ENCODE measurements around the gene CTBP2. TPM values are rescaled to one million over a fixed set of nuclear protein-coding genes. Genes with fewer than 3 reads are reported as not detected.

The CTBP2 gene
- 71.9 and 78.7 TPM in 2 replicates for total RNA-seq (2022)
- percentile 89 among the genes with signal in this experiment for Bru-seq, nascent RNA
- percentile 86 among the genes with signal in this experiment for BruChase-seq, experiment 1, labeled RNA remaining after a 6-hour chase
- BruChase-seq, experiment 2, labeled RNA remaining after a 2-hour chase, result percentile 88 among the genes with signal in this experiment
- long read RNA-seq, full-length matches to known transcripts, result 14 of 43 reads
- long read RNA-seq, partial matches to known transcripts, result 4 of 43 reads
- long read RNA-seq, other reads (novel, unspliced or antisense), result 25 of 43 reads

DNA sequence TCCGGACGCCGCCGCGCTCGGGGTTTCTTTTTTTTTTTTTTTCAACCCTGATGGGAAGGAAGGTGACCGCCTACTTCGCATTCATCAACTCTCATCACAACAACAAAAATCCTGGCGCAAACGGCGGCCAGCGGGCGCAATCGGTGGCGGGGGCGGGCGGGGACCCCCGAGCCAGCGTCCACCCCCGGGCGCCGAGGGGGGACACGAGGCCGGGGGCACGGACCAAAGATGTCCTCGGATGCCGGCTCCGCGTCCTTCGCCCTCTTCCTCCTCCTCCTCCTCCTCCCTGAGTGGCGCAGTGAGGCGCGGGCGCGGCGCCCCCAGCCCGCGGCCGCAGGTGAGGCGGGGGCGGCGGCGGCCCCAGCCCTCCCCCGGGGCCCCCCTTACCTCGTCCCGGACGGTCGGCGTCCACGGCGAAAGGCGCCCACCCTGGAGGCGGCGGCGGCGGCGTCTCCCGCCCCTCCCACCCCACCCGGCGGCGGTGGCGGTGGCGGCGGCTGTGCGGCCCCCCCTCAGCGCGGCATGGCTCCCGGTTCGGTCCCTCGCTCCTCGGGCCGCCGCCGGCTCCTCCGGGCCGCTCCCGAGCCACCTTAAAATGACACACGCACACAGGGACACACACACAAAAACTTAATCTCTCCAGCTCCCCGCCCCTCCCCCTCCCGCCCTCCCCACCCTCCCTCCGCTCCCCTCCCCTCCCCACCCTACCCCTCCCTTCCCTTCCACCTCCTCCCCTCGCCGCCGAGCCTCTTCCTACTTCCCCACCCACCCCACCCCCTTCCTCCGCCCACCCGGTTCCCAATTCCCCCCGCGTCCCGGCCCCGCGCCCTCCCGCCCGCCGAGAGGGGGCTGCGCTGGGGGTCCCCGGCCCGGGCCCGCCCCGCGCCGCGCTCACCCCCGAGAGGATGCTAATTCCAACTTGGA lies at the start of gene CTBP2:
CTBP2 (minus strand) TSS at position 632 of the 924 bp plus-strand sequence.
- intact Hi-C loops (cut with micrococcal nuclease; ENCODE audit: unreplicated experiment), result loop anchor here (5.0 to 10.0 kb wide), 5 partner anchors 38 to 467 kb away; no protein-coding TSS in a partner anchor
- peaks cover 5% of the 10 kb centered on the region for H3K4me1 Mint-ChIP-seq (ENCODE audit: low read depth, unreplicated experiment)
- H3K36me3 Mint-ChIP-seq (ENCODE audit: insufficient read depth, unreplicated experiment), result peaks cover 64% of the 10 kb centered on the region
- no TSS peak for BruUV-seq (replicated peaks)
- H3K9me3 Mint-ChIP-seq (ENCODE audit: low read depth, unreplicated experiment), result no peaks in the 10 kb centered on the region
- no peak within 1 kb of the TSS for H3K27ac Mint-ChIP-seq (ENCODE audit: unreplicated experiment)
- DNase-seq, result peak; percentile 49
- no peak for TF ChIP-seq CTCF (IDR thresholded peaks at IDR 0.05; ENCODE audit: unreplicated experiment)
- H3K4me3 Mint-ChIP-seq (ENCODE audit: low read depth, unreplicated experiment), result peak within 1 kb of the TSS; percentile 75
- no peaks in the 10 kb centered on the region for H3K27me3 Mint-ChIP-seq (ENCODE audit: unreplicated experiment)
- CTCF ChIA-PET, result interaction anchor here (0.6 kb wide), 4 partner anchors 99 to 675 kb away, joined by 3 to 6 read pairs (median 4); no protein-coding TSS in a partner anchor

GRCh38 chr10:125209591-125210355 lies 49.4 kb upstream of the CTBP2 start:
- intact Hi-C loops (cut with micrococcal nuclease; ENCODE audit: unreplicated experiment), result no loop called here
- Mint-ChIP-seq H3K4me3 (ENCODE audit: low read depth, unreplicated experiment) (no peak overlapping the region), H3K27me3 (ENCODE audit: unreplicated experiment) (no peaks in the 10 kb centered on the region), H3K4me1 (ENCODE audit: low read depth, unreplicated experiment) (no peaks in the 10 kb centered on the region), H3K36me3 (ENCODE audit: insufficient read depth, unreplicated experiment) (no peaks in the 10 kb centered on the region), H3K27ac (ENCODE audit: unreplicated experiment) (no peak overlapping the region), H3K9me3 (ENCODE audit: low read depth, unreplicated experiment) (no peaks in the 10 kb centered on the region)
- no TSS peak for BruUV-seq (replicated peaks)
- no peak for DNase-seq
- TF ChIP-seq CTCF (IDR thresholded peaks at IDR 0.05; ENCODE audit: unreplicated experiment), result no peak
- CTCF ChIA-PET, result no interaction called here

GRCh38 chr10:125208854-125209565 lies 48.6 kb upstream of the CTBP2 start:
- Mint-ChIP-seq H3K36me3 (ENCODE audit: insufficient read depth, unreplicated experiment) (no peaks in the 10 kb centered on the region), H3K9me3 (ENCODE audit: low read depth, unreplicated experiment) (no peaks in the 10 kb centered on the region), H3K27ac (ENCODE audit: unreplicated experiment) (no peak overlapping the region), H3K4me1 (ENCODE audit: low read depth, unreplicated experiment) (no peaks in the 10 kb centered on the region), H3K27me3 (ENCODE audit: unreplicated experiment) (no peaks in the 10 kb centered on the region), H3K4me3 (ENCODE audit: low read depth, unreplicated experiment) (no peak overlapping the region)
- CTCF ChIA-PET, result interaction anchor here (0.6 kb wide), 1 partner anchor 623 kb away, joined by 3 read pairs; no protein-coding TSS in a partner anchor
- no TSS peak for BruUV-seq (replicated peaks)
- no peak for DNase-seq
- intact Hi-C loops (cut with micrococcal nuclease; ENCODE audit: unreplicated experiment), result no loop called here
- no peak for TF ChIP-seq CTCF (IDR thresholded peaks at IDR 0.05; ENCODE audit: unreplicated experiment)

GRCh38 chr10:125206623-125207022 lies 46.3 kb upstream of the CTBP2 start:
- H3K9me3 Mint-ChIP-seq (ENCODE audit: low read depth, unreplicated experiment), result no peaks in the 10 kb centered on the region
- DNase-seq, result no peak
- intact Hi-C loops (cut with micrococcal nuclease; ENCODE audit: unreplicated experiment), result no loop called here
- no TSS peak for BruUV-seq (replicated peaks)
- no peaks in the 10 kb centered on the region for H3K27me3 Mint-ChIP-seq (ENCODE audit: unreplicated experiment)
- H3K4me1 Mint-ChIP-seq (ENCODE audit: low read depth, unreplicated experiment), result no peaks in the 10 kb centered on the region
- TF ChIP-seq CTCF (IDR thresholded peaks at IDR 0.05; ENCODE audit: unreplicated experiment), result no peak
- no peaks in the 10 kb centered on the region for H3K36me3 Mint-ChIP-seq (ENCODE audit: insufficient read depth, unreplicated experiment)
- H3K4me3 Mint-ChIP-seq (ENCODE audit: low read depth, unreplicated experiment), result no peak overlapping the region
- no peak overlapping the region for H3K27ac Mint-ChIP-seq (ENCODE audit: unreplicated experiment)
- CTCF ChIA-PET, result no interaction called here

All from Calu3 (cell line).